Osteoblast (primary cell): ENCODE measurements around the gene SCAMP1. TPM values are rescaled to one million over a fixed set of nuclear protein-coding genes. Genes with fewer than 3 reads are reported as not detected.

Source experiments
- DNase-seq: peaks from one replicate; pipeline ENCODE4 v3.0.0; 2011; ENCODE audit warnings: low spot score, mixed read lengths; ENCODE audit not compliant: insufficient read length; ENCODE audit errors: missing footprints
- H2AFZ ChIP-seq: 2 replicates; pipeline ENCODE4 v1.6.0; 2011; ENCODE audit warnings: mild to moderate bottlenecking, low read length
- H3K27ac ChIP-seq: 2 replicates; pipeline ENCODE4 v1.5.1; 2011; ENCODE audit warnings: mild to moderate bottlenecking, low read depth, low read length, moderate library complexity
- H3K27me3 ChIP-seq: 2 replicates; pipeline ENCODE4 v1.6.0; 2012; ENCODE audit warnings: mild to moderate bottlenecking, control low read depth, inconsistent platforms, low read length, moderate library complexity; ENCODE audit not compliant: insufficient read depth
- H3K36me3 ChIP-seq: 2 replicates; pipeline ENCODE4 v1.5.1; 2011; ENCODE audit warnings: mild to moderate bottlenecking, low read length, control low read depth, moderate library complexity; ENCODE audit not compliant: insufficient read depth
- H3K4me1 ChIP-seq: 2 replicates; pipeline ENCODE4 v1.5.1; 2011; ENCODE audit warnings: mild to moderate bottlenecking, low read length, control low read depth, moderate library complexity; ENCODE audit not compliant: insufficient read depth
- H3K4me2 ChIP-seq: 2 replicates; pipeline ENCODE4 v1.6.0; 2011; ENCODE audit warnings: mild to moderate bottlenecking, low read length; ENCODE audit not compliant: insufficient read depth
- H3K4me3 ChIP-seq: fragments of 200-600 bp; sonication (generic); 3 replicates; pipeline ENCODE4 v1.5.1; 2012; ENCODE audit warnings: mild to moderate bottlenecking, low read length, inconsistent platforms; ENCODE audit not compliant: insufficient read depth
- H3K79me2 ChIP-seq: 2 replicates; pipeline ENCODE4 v1.6.0; 2012; ENCODE audit warnings: mild to moderate bottlenecking, low read length, control low read depth, inconsistent platforms; ENCODE audit not compliant: insufficient read depth
- H3K9me3 ChIP-seq: 2 replicates; pipeline ENCODE4 v1.5.1; 2011; ENCODE audit warnings: low read depth, low read length, control low read depth
- H4K20me1 ChIP-seq: 2 replicates; pipeline ENCODE4 v1.6.0; 2012; ENCODE audit warnings: mild to moderate bottlenecking, low read length, control low read depth; ENCODE audit not compliant: insufficient read depth
- CTCF ChIP-seq: IDR thresholded peaks from 2 replicates; pipeline ENCODE4 v1.5.1; 2011; ENCODE audit warnings: mild to moderate bottlenecking, low read depth, low read length, moderate library complexity; ENCODE audit errors: extremely low read depth
- total RNA-seq: library from RNA; depleted of rRNA; stranded (reverse); fragments of >200 nt; gene quantifications from 2 replicates; pipeline ENCODE4 v1.2.3, GENCODE V29; 2012

The SCAMP1 gene
- total RNA-seq, 1 donor = 70.2 TPM

GRCh38 chr5:78458843-78459242 is 98.4 kb downstream of the SCAMP1 start:
- Histone ChIP-seq H3K79me2 (no peaks in the 10 kb centered on the region), H4K20me1 (peaks cover 4% of the 10 kb centered on the region), H3K4me2 (no peak overlapping the region), H3K4me1 (no peaks in the 10 kb centered on the region), H3K36me3 (no peaks in the 10 kb centered on the region), H3K27ac (no peak overlapping the region), H3K9me3 (no peaks in the 10 kb centered on the region), H3K4me3 (no peak overlapping the region), H3K27me3 (no peaks in the 10 kb centered on the region), H2AFZ (no peak overlapping the region)
- TF ChIP-seq CTCF = no peak
- no peak for DNase-seq

GRCh38 chr5:78467140-78467539 is 106.7 kb downstream of the SCAMP1 start:
- no peak for TF ChIP-seq CTCF

GRCh38 chr5:78467752-78468357 is 107.4 kb downstream of the SCAMP1 start:
- H3K9me3 ChIP-seq = no peaks in the 10 kb centered on the region
- no peak overlapping the region for H3K4me3 ChIP-seq
- no peaks in the 10 kb centered on the region for H4K20me1 ChIP-seq
- H3K4me1 ChIP-seq = no peaks in the 10 kb centered on the region
- DNase-seq = no peak
- H3K4me2 ChIP-seq = no peak overlapping the region
- no peak overlapping the region for H2AFZ ChIP-seq
- TF ChIP-seq CTCF = peak; percentile 81
- H3K36me3 ChIP-seq = no peaks in the 10 kb centered on the region
- no peaks in the 10 kb centered on the region for H3K79me2 ChIP-seq
- H3K27ac ChIP-seq = no peak overlapping the region
- no peaks in the 10 kb centered on the region for H3K27me3 ChIP-seq

More at GRCh38 chr5:78467140-78467539, 106.7 kb downstream of the SCAMP1 start:
- H3K36me3 ChIP-seq = no peaks in the 10 kb centered on the region
- H3K4me2 ChIP-seq = no peak overlapping the region
- H3K27ac ChIP-seq = no peak overlapping the region
- no peaks in the 10 kb centered on the region for H3K4me1 ChIP-seq
- no peaks in the 10 kb centered on the region for H3K9me3 ChIP-seq
- no peaks in the 10 kb centered on the region for H3K79me2 ChIP-seq
- DNase-seq = no peak
- no peak overlapping the region for H3K4me3 ChIP-seq
- no peaks in the 10 kb centered on the region for H3K27me3 ChIP-seq
- no peaks in the 10 kb centered on the region for H4K20me1 ChIP-seq
- H2AFZ ChIP-seq = no peak overlapping the region

- no peaks in the 10 kb centered on the region for H3K36me3 ChIP-seq
- H4K20me1 ChIP-seq = no peaks in the 10 kb centered on the region
- no peak overlapping the region for H3K27ac ChIP-seq
These were observed 111.5 kb downstream of the SCAMP1 start for GRCh38 chr5:78471896-78472295.

More at GRCh38 chr5:78471896-78472295, 111.5 kb downstream of the SCAMP1 start:
- Histone ChIP-seq H2AFZ (no peak overlapping the region), H3K9me3 (no peaks in the 10 kb centered on the region), H3K4me2 (no peak overlapping the region), H3K27me3 (no peaks in the 10 kb centered on the region), H3K79me2 (no peaks in the 10 kb centered on the region), H3K4me3 (no peak overlapping the region), H3K4me1 (no peaks in the 10 kb centered on the region)
- DNase-seq = no peak
- no peak for TF ChIP-seq CTCF
